AG20443 (cell line): Measurements from ENCODE around the gene PROC.
A peak's percentile ranks its signal among the peaks of the same experiment; 100 is the strongest.
"Not testable (repeated sequence)": the region's sequence is repeated elsewhere in the genome, so short reads cannot be mapped to it uniquely, and the experiment has no call there.

ENCODE experiments used
- DNase-seq: peaks from one replicate; pipeline ENCODE4 v3.0.0; 2012; ENCODE audit warnings: low spot score, mixed read lengths

PROC gene

DNA sequence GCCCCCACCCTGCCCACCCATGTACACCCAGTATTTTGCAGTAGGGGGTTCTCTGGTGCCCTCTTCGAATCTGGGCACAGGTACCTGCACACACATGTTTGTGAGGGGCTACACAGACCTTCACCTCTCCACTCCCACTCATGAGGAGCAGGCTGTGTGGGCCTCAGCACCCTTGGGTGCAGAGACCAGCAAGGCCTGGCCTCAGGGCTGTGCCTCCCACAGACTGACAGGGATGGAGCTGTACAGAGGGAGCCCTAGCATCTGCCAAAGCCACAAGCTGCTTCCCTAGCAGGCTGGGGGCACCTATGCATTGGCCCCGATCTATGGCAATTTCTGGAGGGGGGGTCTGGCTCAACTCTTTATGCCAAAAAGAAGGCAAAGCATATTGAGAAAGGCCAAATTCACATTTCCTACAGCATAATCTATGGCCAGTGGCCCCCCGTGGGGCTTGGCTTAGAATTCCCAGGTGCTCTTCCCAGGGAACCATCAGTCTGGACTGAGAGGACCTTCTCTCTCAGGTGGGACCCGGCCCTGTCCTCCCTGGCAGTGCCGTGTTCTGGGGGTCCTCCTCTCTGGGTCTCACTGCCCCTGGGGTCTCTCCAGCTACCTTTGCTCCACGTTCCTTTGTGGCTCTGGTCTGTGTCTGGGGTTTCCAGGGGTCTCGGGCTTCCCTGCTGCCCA lies 9.3 kb downstream of the PROC start:
- no peak for DNase-seq

- DNase-seq: no peak
Measured at GRCh38 chr2:127428057-127428814, 10.0 kb downstream of the PROC start.

DNA sequence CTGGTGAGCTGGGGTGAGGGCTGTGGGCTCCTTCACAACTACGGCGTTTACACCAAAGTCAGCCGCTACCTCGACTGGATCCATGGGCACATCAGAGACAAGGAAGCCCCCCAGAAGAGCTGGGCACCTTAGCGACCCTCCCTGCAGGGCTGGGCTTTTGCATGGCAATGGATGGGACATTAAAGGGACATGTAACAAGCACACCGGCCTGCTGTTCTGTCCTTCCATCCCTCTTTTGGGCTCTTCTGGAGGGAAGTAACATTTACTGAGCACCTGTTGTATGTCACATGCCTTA lies 10.5 kb downstream of the PROC start:
- peak; percentile 2 for DNase-seq

DNA sequence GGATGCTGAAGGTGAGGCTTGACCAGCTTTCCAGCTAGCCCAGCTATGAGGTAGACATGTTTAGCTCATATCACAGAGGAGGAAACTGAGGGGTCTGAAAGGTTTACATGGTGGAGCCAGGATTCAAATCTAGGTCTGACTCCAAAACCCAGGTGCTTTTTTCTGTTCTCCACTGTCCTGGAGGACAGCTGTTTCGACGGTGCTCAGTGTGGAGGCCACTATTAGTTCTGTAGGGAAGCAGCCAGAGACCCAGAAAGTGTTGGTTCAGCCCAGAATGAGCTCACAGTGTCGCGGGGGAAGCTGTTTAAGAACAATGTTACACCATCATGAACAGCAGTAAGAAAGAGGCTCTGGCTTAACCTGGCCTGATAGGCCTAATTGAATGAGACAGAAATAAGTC lies 11.1 kb downstream of the PROC start:
- peak; percentile 4 for DNase-seq

DNA sequence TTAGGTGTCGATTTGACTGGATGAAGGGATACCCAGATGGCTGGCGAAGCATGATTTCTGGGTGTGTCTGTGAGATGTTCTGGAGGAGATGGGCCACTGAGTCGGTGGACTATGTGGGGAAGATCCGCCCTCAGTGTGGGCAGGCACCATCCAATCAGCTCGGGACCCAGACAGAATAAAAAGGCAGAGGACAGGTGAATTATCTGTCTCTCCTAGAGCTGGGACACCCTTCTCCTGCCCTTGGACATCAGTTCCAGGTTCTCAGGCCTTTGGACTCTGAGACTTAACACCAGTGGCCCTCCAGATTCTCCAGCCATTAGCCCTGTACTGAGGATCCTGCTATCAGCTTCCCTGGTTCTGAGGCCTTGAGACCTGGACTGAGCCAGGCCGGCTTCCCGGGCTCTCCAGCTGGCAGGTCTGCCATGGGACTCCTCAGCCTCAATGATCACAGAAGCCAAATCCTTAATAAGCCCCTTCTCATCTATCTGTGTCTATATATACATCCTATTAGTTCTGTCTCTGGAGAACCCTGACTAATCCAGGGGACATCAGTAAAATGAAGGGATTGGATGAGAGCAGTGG lies 11.7 kb downstream of the PROC start:
- no peak for DNase-seq

GRCh38 chr2:127431408-127432023 lies 13.3 kb downstream of the PROC start:
- peak; percentile 2 for DNase-seq

GRCh38 chr2:127434515-127434914 lies 16.3 kb downstream of the PROC start:
- DNase-seq: no peak

DNA sequence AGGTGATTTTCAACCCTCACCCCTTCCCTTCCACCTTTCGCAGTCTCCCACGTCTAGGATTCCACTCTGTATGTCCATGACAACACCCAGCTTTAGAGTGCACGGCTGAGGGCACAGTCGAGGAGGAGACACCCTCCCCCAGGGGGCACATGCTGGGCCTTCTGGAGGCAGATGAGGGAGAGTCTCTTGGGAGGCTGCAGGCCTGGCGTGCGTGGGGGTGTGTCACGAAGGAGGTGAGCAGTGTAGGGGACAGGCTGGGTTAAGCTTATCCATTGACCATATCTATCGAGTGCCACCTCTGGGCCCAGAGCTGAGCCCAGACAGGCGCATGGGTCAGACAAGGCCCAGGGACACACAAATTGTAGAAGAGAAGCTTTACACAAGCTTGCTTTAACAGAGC lies 18.8 kb downstream of the PROC start:
- DNase-seq: peak; percentile 2

- DNase-seq: peak; percentile 5
Measured at GRCh38 chr2:127437781-127438726, 19.8 kb downstream of the PROC start.

DNA sequence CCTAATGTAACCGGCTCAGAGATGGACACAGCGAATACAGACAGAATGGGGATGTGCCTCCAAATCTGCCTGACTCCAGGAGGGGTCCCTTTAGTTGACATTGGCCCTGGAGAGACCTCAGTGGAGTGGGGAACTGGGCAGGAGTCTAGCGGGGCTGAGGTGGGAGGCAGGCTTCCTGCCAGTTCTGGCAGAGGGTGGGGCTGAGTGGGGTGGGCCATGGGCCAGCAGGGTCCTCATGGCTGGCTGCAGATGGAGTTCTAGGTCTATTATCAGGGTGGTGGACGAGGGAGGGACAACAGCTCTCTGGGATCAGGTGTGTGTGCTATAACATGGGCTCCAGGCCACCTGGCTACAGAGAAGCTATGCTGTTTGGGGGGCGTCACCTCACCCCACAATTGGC lies 21.1 kb downstream of the PROC start:
- peak; percentile 3 for DNase-seq

DNA sequence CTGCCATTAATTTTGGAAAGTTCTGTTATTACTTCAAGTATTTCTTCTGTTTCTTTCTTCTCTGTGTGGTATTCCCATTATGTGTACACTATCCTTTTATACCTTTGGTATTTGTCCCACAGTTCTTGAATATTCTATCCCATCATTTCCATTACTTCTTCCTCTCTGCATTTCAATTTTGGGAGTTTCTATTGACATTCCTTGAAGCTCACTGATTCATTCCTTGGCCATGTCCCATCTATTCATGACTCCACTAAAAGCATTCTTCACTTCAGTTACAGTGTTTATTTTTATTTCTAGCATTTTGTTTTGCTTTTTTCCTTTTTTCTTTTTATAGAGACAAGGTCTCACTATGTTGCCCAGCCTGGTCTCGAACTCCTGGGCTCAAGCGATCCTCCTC lies 30.3 kb downstream of the PROC start:
- peak; percentile 53 for DNase-seq

GRCh38 chr2:127449414-127449813 lies 31.2 kb downstream of the PROC start:
- DNase-seq: no peak

- DNase-seq: peak; percentile 2
Measured at GRCh38 chr2:127449898-127450297, 31.7 kb downstream of the PROC start.

DNA sequence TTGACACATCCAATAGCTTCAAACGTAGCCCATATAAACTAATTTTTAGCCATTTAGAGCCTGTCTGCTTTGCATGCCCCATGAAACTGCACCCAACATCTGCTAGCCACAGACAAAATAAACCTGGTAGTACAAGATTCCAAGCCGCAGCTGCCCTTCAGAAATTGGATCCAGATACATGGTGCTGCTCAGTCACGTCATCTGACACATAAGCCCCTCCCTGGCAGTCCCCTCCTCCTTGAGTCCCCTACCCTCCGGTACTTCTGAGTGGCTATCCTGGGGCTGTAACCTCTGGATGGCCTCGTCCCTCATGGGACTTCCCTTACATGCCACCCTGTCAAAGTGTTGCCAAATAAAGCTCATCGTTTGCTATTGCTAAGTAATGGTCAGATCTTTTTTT lies 33.8 kb downstream of the PROC start:
- peak; percentile 34 for DNase-seq

DNA sequence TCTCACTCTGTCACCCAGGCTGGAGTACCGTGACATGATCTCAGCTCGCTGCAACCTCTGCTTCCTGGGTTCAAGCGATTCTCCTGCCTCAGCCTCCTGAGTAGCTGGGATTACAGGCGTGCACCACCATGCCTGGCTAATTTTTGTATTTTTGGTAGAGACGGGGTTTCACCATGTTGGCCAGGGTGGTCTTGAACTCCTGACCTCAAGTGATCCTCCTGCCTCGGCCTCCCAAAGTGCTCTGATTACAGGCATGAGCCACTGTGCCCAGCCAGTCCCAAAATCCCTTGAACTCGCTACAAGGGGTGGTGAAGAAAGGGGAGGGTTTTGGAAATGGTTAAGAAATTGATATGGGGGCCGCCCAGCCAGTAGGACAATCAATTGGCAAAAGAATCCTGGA lies 34.2 kb downstream of the PROC start:
- not testable (repeated sequence) for DNase-seq

GRCh38 chr2:127453013-127453391 lies 34.8 kb downstream of the PROC start:
- no peak for DNase-seq

GRCh38 chr2:127453392-127454171 lies 35.4 kb downstream of the PROC start:
- DNase-seq: peak; percentile 25

DNA sequence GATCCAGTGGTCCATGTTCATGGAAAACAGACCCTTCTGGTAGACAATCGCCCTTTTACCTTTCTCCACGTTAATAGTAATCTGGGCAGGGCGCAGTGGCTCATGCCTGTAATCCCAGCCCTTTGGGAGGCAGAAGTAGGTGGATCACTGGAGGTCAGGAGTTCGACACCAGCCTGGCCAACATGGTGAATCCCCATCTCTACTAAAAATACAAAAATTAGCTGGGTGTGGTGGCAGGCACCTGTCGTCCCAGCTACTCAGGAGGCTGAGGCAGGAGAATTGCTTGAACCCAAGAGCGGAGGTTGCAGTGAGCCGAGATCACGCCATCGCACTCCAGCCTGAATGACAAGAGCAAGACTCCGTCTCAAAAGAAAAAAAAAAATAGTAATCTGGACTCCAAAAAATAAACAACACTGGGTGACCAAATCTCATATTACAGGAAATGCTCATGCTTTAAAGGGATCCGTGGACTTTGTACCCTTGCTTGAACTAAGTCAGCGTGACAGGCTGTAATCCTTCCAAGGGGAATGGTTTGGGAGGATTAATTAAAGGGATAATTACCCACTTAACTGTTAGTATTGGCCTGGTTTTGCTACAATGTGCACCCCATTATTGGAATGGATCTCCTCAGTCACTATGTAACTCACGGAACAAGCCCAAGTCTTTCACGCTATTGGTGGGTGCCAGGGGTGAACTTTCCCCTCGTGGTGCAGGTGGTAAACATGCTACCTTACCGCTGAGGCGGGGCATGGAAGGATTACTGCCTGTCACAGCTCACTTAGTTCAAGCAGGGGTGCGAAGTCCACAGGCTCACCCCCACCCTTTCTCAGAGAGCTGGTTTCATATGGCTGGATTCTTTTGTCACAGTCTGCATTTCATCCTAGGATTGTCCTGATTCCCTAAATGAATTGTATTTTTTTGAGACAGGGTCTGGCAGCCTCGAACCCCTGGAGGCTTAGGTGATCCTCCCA lies 36.7 kb downstream of the PROC start:
- no peak for DNase-seq

- DNase-seq: no peak
Measured at GRCh38 chr2:127455566-127456493, 37.6 kb downstream of the PROC start.
